ENCODE measurements around the gene KISS1R.

- TF ChIP-seq CTCF (optimal IDR thresholded peaks at IDR 0.05 in 1 of 3, IDR thresholded peaks at IDR 0.05 in 1 of 3, conservative IDR thresholded peaks at IDR 0.05 in 1 of 3; ENCODE audit: extremely low read depth in 1 of 3, insufficient read depth in 2 of 3, low read length in 3 of 3), result no peak
- TF ChIP-seq EZH2 (IDR thresholded peaks at IDR 0.05; ENCODE audit: low read length), result no peak
These were observed 36.5 kb downstream of the KISS1R start for GRCh38 chr19:953445-954271.
